Chondrocyte (in vitro differentiated cells): ENCODE data around the gene MARCHF9. TPM values are rescaled to one million over a fixed set of nuclear protein-coding genes. Genes with fewer than 3 reads are reported as not detected.
A peak's percentile ranks its signal among the peaks of the same experiment; 100 is the strongest.

ENCODE experiments used
- DNase-seq: peaks from one replicate; pipeline ENCODE4 v3.0.0; 2021; ENCODE audit warnings: mixed read lengths, low spot score
- H3K27ac Mint-ChIP-seq: one replicate; pipeline ENCODE4 v1.8.0; 2021; ENCODE audit warnings: mild to moderate bottlenecking, moderate library complexity, mixed read lengths; ENCODE audit not compliant: unreplicated experiment
- H3K27me3 Mint-ChIP-seq: 2 replicates; pipeline ENCODE4 v1.8.0; 2021; ENCODE audit warnings: low read depth, mixed read lengths
- H3K36me3 Mint-ChIP-seq: 2 replicates; pipeline ENCODE4 v1.8.0; 2021; ENCODE audit warnings: low read depth, mixed read lengths
- H3K4me1 Mint-ChIP-seq: 2 replicates; pipeline ENCODE4 v1.8.0; 2021; ENCODE audit warnings: low read depth, mild to moderate bottlenecking, mixed read lengths
- H3K4me3 Mint-ChIP-seq: one replicate; pipeline ENCODE4 v1.8.0; 2021; ENCODE audit warnings: mild to moderate bottlenecking, moderate library complexity, mixed read lengths; ENCODE audit not compliant: unreplicated experiment
- H3K9me3 Mint-ChIP-seq: 2 replicates; pipeline ENCODE4 v1.8.0; 2021; ENCODE audit warnings: low read depth, mixed read lengths
- total RNA-seq: library from RNA; stranded (reverse); gene quantifications from 3 replicates; pipeline ENCODE4 v1.2.1, GENCODE V29; 2021
- TF ChIP-seq, protein P1 (sequence below): fragments of 200-600 bp; sonication (generic); IDR thresholded peaks from 2 replicates; pipeline ENCODE4 v1.5.0; 2021; ENCODE audit warnings: antibody characterized with exemption, mild to moderate bottlenecking, moderate library complexity

Gene MARCHF9
- total RNA-seq, 1 donor from 2014 or later, result 21.8 TPM

DNA sequence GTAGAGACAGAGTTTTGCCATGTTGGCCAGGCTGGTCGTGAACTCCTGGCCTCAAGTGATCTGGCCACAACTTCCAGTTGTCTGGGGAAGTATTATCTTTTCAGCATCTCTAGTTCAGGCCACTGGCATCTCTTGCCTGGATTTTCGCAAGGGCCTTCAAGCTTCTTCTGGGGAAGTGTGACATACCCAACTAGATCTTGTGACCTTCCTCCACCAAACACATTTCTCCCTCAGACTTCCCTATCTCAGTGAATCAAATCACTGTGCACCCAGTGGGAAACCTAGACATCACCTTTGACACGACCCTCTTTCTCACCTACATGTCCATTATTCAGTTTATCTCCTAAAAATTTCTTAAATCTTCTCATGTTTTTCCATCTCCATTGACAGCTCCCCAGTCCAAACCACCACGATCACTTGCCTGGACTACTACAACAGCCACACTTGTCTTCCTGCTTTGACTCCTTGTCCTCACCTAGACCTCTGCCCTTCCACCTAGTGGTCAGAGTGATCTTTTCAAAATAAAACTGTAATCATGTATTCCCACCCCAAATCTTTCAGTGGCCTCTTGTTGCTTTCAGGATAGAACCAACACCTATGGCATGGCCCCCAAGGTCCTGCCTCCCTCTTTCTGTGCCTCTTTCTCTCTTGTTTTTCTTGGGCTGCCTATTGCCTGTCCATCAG is 20.8 kb downstream of the MARCHF9 start:
- H3K4me3 Mint-ChIP-seq, result no peak overlapping the region
- peak overlapping the region; percentile 8 for H3K27ac Mint-ChIP-seq
- H3K36me3 Mint-ChIP-seq, result peaks cover 13% of the 10 kb centered on the region

DNA sequence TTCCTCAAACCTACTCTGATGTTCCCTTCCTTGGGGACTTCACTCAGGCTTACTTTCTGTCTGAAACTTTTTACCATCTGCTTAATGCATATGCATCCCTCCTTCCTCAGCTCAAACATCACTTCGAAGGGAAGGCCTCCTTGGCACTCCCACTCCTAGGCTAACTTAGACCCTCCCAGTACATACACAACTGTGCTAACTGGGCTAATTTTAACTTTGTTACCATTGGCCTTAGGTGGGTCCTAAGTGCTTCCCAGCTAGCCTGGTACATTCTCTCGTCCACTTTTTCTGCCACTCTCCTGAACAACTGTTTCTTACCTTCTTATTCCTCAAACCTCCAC is 21.3 kb downstream of the MARCHF9 start:
- DNase-seq, result no peak
- Mint-ChIP-seq H3K27ac (no peak overlapping the region), H3K4me1 (peaks cover 23% of the 10 kb centered on the region), H3K4me3 (no peak overlapping the region), H3K9me3 (no peaks in the 10 kb centered on the region), H3K36me3 (peaks cover 13% of the 10 kb centered on the region), H3K27me3 (no peaks in the 10 kb centered on the region)
- TF ChIP-seq, protein P1, sequence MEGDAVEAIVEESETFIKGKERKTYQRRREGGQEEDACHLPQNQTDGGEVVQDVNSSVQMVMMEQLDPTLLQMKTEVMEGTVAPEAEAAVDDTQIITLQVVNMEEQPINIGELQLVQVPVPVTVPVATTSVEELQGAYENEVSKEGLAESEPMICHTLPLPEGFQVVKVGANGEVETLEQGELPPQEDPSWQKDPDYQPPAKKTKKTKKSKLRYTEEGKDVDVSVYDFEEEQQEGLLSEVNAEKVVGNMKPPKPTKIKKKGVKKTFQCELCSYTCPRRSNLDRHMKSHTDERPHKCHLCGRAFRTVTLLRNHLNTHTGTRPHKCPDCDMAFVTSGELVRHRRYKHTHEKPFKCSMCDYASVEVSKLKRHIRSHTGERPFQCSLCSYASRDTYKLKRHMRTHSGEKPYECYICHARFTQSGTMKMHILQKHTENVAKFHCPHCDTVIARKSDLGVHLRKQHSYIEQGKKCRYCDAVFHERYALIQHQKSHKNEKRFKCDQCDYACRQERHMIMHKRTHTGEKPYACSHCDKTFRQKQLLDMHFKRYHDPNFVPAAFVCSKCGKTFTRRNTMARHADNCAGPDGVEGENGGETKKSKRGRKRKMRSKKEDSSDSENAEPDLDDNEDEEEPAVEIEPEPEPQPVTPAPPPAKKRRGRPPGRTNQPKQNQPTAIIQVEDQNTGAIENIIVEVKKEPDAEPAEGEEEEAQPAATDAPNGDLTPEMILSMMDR, result no peak

More for the DNA sequence above, 20.8 kb downstream of the MARCHF9 start:
- Mint-ChIP-seq H3K9me3 (no peaks in the 10 kb centered on the region), H3K4me1 (peaks cover 26% of the 10 kb centered on the region), H3K27me3 (no peaks in the 10 kb centered on the region)
- TF ChIP-seq, protein P1, result peak; percentile 13
- no peak for DNase-seq

DNA sequence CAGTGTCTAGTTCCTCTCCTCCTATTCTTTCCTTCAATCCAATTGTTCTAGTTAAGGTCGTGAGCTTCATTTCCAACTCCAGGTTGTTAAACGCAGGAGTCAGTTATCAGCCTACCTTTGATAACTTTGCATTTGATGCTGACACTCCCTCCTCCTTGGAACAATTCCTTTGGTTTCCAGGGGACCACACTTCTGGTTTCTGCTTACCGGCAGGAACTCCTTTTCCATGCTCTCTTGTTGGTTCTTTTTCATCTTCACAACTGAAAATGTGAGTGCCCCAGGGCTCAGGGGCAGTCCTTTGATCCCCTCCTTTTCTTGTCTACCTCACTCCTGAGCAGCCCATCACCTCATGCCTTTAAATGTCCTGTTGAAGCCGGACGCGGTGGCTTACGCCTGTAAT is 22.5 kb downstream of the MARCHF9 start:
- H3K4me3 Mint-ChIP-seq, result no peak overlapping the region

DNA sequence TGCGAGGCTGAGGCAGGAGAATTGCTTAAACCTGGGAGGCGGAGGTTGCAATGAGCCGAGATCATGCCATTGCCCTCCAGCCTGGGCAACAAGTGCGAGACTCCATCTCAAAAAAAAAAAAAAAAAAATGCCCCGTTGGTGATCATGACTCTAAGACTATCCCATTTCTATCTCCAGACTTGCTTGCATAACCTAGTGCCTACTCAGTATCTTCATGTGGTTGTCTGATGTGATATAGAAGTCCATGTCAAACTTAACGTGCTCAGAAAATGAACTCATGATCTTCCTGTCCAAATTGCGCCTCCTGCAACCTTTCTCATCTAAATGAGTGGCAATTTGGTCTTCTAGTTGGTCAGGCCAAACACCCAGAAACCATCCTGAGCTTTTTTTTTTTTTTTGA is 23.0 kb downstream of the MARCHF9 start:
- H3K4me1 Mint-ChIP-seq, result peaks cover 17% of the 10 kb centered on the region
- peaks cover 14% of the 10 kb centered on the region for H3K36me3 Mint-ChIP-seq
- no peak for DNase-seq
- no peak overlapping the region for H3K4me3 Mint-ChIP-seq
- H3K9me3 Mint-ChIP-seq, result no peaks in the 10 kb centered on the region
- TF ChIP-seq, protein P1, result no peak
- H3K27ac Mint-ChIP-seq, result no peak overlapping the region
- no peaks in the 10 kb centered on the region for H3K27me3 Mint-ChIP-seq

More for the DNA sequence above, 22.5 kb downstream of the MARCHF9 start:
- Mint-ChIP-seq H3K9me3 (no peaks in the 10 kb centered on the region), H3K4me1 (peaks cover 16% of the 10 kb centered on the region), H3K27ac (no peak overlapping the region), H3K27me3 (no peaks in the 10 kb centered on the region), H3K36me3 (peaks cover 13% of the 10 kb centered on the region)
- TF ChIP-seq, protein P1, result no peak
- no peak for DNase-seq

DNA sequence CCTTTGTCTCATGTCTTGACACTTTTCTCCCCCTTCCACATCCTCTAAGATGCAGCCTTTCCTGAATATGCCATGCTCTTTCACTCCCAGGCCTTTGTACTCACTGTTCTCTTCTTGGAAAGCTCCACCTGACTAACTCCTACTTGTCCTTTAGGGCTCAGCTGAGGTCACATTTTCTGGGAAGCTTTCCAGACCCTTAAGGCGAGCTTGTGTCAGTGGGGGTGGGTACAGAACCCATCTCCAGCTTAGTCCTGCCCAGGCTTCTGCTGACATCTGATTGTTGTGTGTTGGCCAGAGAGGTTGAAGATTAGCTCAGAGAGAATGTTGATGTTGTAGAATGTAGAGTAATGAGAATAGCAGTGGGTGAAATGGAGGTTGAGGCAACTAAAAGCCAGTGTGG is 24.8 kb downstream of the MARCHF9 start:
- no peaks in the 10 kb centered on the region for H3K27me3 Mint-ChIP-seq
- H3K27ac Mint-ChIP-seq, result no peak overlapping the region
- DNase-seq, result no peak
- H3K36me3 Mint-ChIP-seq, result peaks cover 13% of the 10 kb centered on the region
- H3K4me3 Mint-ChIP-seq, result no peak overlapping the region
- TF ChIP-seq, protein P1, result no peak
- H3K4me1 Mint-ChIP-seq, result peaks cover 16% of the 10 kb centered on the region
- no peaks in the 10 kb centered on the region for H3K9me3 Mint-ChIP-seq
